ENCODE data around the gene UBE2I.
"Not testable (repeated sequence)": the region's sequence is repeated elsewhere in the genome, so short reads cannot be mapped to it uniquely, and the experiment has no call there.

The UBE2I gene

GRCh38 chr16:1277617-1278282 is 31.7 kb upstream of the UBE2I start:
- DNase-seq = no peak

- no peak for DNase-seq
These were observed 31.0 kb upstream of the UBE2I start for GRCh38 chr16:1278477-1278876.

GRCh38 chr16:1279081-1279944 is 30.1 kb upstream of the UBE2I start:
- no peak for DNase-seq

GRCh38 chr16:1279945-1280589 is 29.4 kb upstream of the UBE2I start:
- no peak for DNase-seq

- DNase-seq = no peak
These were observed 28.7 kb upstream of the UBE2I start for GRCh38 chr16:1280783-1281182.

GRCh38 chr16:1281517-1281916 is 27.9 kb upstream of the UBE2I start:
- no peak for DNase-seq

GRCh38 chr16:1282324-1282973 is 27.0 kb upstream of the UBE2I start:
- no peak for DNase-seq

- no peak for DNase-seq
These were observed 26.1 kb upstream of the UBE2I start for GRCh38 chr16:1283296-1283695.

- no peak for DNase-seq
These were observed 25.3 kb upstream of the UBE2I start for GRCh38 chr16:1283996-1284616.

GRCh38 chr16:1285669-1286512 is 23.5 kb upstream of the UBE2I start:
- DNase-seq = no peak

GRCh38 chr16:1286513-1287094 is 22.8 kb upstream of the UBE2I start:
- DNase-seq = no peak

GRCh38 chr16:1287982-1288670 is 21.3 kb upstream of the UBE2I start:
- DNase-seq = no peak

GRCh38 chr16:1288813-1289476 is 20.5 kb upstream of the UBE2I start:
- DNase-seq = no peak

- no peak for DNase-seq
These were observed 20.0 kb upstream of the UBE2I start for GRCh38 chr16:1289477-1289866.

GRCh38 chr16:1290063-1290501 is 19.4 kb upstream of the UBE2I start:
- DNase-seq = no peak

- DNase-seq = no peak
These were observed 18.4 kb upstream of the UBE2I start for GRCh38 chr16:1290860-1291575.

GRCh38 chr16:1291576-1291974 is 17.9 kb upstream of the UBE2I start:
- DNase-seq = no peak

GRCh38 chr16:1292208-1292607 is 17.2 kb upstream of the UBE2I start:
- not testable (repeated sequence) for DNase-seq

GRCh38 chr16:1292808-1293207 is 16.6 kb upstream of the UBE2I start:
- DNase-seq = not testable (repeated sequence)
